ENCODE measurements around the gene MDH1B. TPM values are rescaled to one million over a fixed set of nuclear protein-coding genes. Genes with fewer than 3 reads are reported as not detected.
A peak's percentile ranks its signal among the peaks of the same experiment; 100 is the strongest.
"Not testable (repeated sequence)": the region's sequence is repeated elsewhere in the genome, so short reads cannot be mapped to it uniquely, and the experiment has no call there.

Gene MDH1B
- total RNA-seq (1 to 10 TPM in 1 of 2 donors, under 1 TPM in 1; 0.52 to 2.5 TPM), polyA plus RNA-seq (ENCODE audit: insufficient read length in 6 of 6) (1 to 10 TPM; 2.6 to 7.4 (median 5.6) TPM)
- long read RNA-seq, donor 1, partial matches to known transcripts: 0 of 2 reads
- long read RNA-seq, donor 1, other reads (novel, unspliced or antisense): 0 of 2 reads
- long read RNA-seq, donor 2: 0 reads
- long read RNA-seq, donor 3: 0 reads
- long read RNA-seq, donor 4: 0 reads
- long read RNA-seq, donor 5, partial matches to known transcripts: 0 of 1 reads
- long read RNA-seq, donor 5, other reads (novel, unspliced or antisense): 0 of 1 reads
- long read RNA-seq, donor 6: 0 reads
- long read RNA-seq, donor 7: 0 reads
- long read RNA-seq, donor 8: 0 reads
- long read RNA-seq, donor 9: 0 reads
- long read RNA-seq, donor 10, partial matches to known transcripts: 0 of 1 reads
- long read RNA-seq, donor 10, other reads (novel, unspliced or antisense): 0 of 1 reads
- long read RNA-seq, donor 11, partial matches to known transcripts: 0 of 3 reads
- long read RNA-seq, donor 11, other reads (novel, unspliced or antisense): 0 of 3 reads
- long read RNA-seq, donor 12: 0 reads

- peak; percentile 97 for ATAC-seq
These were observed at the start of gene MDH1B, which contains the start of gene FASTKD2 for GRCh38 chr2:206765242-206766056. TSS of gene MDH1B (minus strand) at chr2:206765328. CDS start at chr2:206765271, 57 bp downstream. TSS of gene FASTKD2 (plus strand) at chr2:206765606. CDS start at chr2:206766694, 1,088 bp downstream.

GRCh38 chr2:206814498-206814897, 49.4 kb upstream of the MDH1B start:
- Histone ChIP-seq H3K4me1 (no peaks in the 10 kb centered on the region), H3K4me3 (no peak overlapping the region), H3K27me3 (no peaks in the 10 kb centered on the region), H3K9me3 (peaks cover 0 to 2% of the 10 kb centered on the region in 2 donors), H3K27ac (no peak overlapping the region), H3K36me3 (no peaks in the 10 kb centered on the region)
- TF ChIP-seq CTCF (IDR thresholded peaks at IDR 0.05): no peak
- ATAC-seq (no peak), DNase-seq (no peak)
- intact Hi-C loops (cut with DNase I): no loop called here

More at GRCh38 chr2:206765242-206766056, at the start of gene MDH1B, which contains the start of gene FASTKD2:
- TF ChIP-seq CTCF (IDR thresholded peaks at IDR 0.05): no peak
- intact Hi-C loops (cut with DNase I): no loop called here
- peak; percentile 87 to 97 (median 94) for DNase-seq
- Histone ChIP-seq H3K36me3 (peaks cover 0 to 21% of the 10 kb centered on the region in 2 donors), H3K27ac (peak within 1 kb of the TSS; percentile 84 to 86), H3K9me3 (no peaks in the 10 kb centered on the region), H3K27me3 (no peaks in the 10 kb centered on the region), H3K4me1 (peaks cover 13 to 30% of the 10 kb centered on the region in 2 donors), H3K4me3 (peak within 1 kb of the TSS; percentile 70 to 80)

- intact Hi-C loops (cut with DNase I); H3K4me3 ChIP-seq; H3K36me3 ChIP-seq; H3K27ac ChIP-seq; H3K9me3 ChIP-seq; ATAC-seq; H3K4me1 ChIP-seq; H3K27me3 ChIP-seq; DNase-seq: not testable (repeated sequence)
These were observed 47.3 kb upstream of the MDH1B start for GRCh38 chr2:206812471-206812870.

GRCh38 chr2:206807624-206808023, 42.5 kb upstream of the MDH1B start:
- not testable (repeated sequence) for H3K4me1 ChIP-seq, H3K27ac ChIP-seq, H3K4me3 ChIP-seq, H3K27me3 ChIP-seq, H3K9me3 ChIP-seq, DNase-seq, H3K36me3 ChIP-seq, ATAC-seq
- intact Hi-C loops (cut with DNase I): loop anchor here in 1 of 2 donors (10.0 kb wide), 1 partner anchor 667 kb away; no protein-coding TSS in a partner anchor

GRCh38 chr2:206805887-206806607, 40.9 kb upstream of the MDH1B start:
- no peaks in the 10 kb centered on the region for H3K9me3 ChIP-seq
- H3K27me3 ChIP-seq: no peaks in the 10 kb centered on the region
- H3K27ac ChIP-seq: no peak overlapping the region
- peaks cover 0 to under 1% of the 10 kb centered on the region in 2 donors for H3K4me1 ChIP-seq
- intact Hi-C loops (cut with DNase I): loop anchor here in 1 of 2 donors (10.0 kb wide), 1 partner anchor 669 kb away; no protein-coding TSS in a partner anchor
- TF ChIP-seq CTCF (IDR thresholded peaks at IDR 0.05): no peak
- ATAC-seq (no peak), DNase-seq (no peak)
- no peaks in the 10 kb centered on the region for H3K36me3 ChIP-seq
- H3K4me3 ChIP-seq: no peak overlapping the region
